CD4-positive, alpha-beta T cell treated with Interleukin-4 for 4 hours (primary cell): ENCODE results near the gene PLPP3.

Experiments used
- DNase-seq: peaks from one replicate; pipeline ENCODE4 v3.0.0-alpha.2; 2020

The PLPP3 gene

DNA sequence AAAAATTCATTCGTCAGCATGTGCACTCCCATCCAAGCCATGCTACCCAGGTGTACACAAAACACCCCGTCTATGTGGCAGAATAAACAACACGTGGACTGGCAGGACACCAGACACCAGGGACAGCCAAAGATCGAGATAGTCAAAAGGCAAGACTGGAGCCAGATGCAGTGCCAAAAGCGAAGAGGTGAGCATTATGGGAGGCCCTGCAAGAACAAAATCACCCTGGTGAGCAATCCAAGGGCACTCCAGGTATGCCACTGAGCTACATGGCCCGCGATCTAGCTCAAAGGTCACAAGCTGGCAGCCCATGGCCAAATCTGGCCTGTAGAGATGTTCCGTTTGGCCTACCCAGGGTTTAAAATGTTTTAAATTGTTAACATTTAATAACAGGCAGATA, 33.7 kb downstream of the PLPP3 start:
- no peak for DNase-seq

DNA sequence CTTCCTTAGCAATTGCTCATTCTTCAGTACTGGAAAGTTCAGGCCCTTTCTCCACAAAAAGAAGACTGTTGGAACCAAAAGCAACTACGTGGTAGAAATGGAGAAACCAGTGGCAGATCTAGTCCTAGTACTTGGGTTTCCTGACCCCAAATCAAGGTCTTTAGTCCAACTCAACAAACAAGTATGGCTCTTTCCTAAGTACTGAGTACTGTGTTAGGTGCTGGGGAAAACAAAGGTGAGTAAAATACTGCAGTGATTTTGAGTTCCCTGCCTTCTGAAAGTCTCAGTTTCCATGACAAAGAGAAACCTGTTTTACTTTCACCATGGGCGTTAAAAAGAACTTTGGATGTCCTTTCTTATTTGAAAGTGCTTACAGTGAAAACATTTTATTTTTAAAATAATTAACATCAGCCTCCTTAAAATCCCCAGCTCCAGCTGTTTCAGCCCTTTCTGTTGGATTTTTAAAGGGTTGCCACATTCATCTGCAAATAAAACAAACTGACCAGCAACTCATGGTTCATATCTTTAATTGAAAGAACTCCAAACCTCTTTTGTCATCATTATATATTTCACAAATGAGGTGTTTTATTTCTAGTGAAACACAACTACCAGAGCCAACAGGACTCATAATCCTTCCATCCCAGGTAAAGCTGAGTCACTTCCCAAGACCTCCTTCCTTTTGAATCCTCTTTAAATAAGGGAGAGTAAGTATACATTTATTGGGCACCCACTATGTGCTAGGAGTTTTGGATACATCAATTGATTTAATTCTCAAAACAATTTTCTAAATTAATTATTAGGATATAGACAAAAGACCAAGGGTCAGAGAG, 35.4 kb downstream of the PLPP3 start:
- DNase-seq: no peak

DNA sequence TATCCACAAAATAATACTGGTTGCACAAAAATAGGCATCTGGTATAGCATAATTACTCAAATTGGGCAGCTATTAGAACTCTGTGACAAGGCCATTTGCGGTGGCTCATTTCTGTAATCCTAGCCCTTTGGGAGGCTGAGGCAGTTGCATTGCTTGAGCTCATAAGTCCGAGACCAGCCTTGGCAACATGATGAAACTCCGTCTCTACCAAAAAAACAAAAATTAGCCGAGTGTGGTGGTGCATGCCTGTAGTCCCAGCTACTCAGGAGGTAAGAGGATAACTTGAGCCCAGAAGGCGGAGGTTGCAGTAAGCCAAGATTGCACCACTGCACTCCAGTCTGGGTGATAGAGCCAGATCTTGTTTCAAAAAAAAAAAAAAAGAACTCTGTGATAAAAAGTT, 36.7 kb downstream of the PLPP3 start:
- DNase-seq: no peak

DNA sequence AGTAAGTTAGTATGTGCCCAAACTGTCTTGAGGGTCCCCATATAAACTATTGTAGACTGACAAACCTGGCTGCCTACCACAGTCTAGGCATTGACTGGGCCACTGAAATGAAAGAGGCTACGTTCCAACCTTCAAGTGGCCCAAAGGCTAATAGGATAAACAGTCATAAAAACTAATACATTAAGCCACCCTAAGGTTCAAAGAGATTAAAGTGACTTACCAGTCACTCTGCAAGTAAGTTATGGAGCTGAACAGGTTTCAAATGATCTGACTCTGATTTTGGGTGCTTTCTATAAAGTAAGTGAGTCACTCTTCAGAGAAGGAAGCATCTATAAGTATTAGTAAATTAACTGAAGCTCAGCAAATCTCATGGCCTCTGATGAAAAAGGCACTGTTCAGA, 38.0 kb downstream of the PLPP3 start:
- DNase-seq: no peak

DNA sequence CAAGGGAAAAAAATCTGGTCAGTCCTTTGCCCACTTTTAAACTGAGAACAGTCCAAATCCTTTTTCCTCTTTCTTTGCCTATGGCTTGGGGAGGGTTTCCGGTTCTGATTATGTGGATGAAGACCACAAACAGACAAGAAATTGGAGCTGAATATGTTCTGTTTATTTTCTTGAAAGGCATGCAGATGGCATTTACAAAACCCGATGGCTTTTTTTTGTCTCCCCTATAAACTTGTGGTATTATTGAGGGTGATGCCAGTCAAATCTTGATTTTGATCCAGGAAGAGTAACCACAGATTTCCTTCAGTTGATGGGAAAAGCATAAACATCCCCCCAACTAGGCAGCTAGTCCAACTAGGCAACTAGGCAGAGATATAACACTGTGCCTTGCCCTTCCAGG, 38.9 kb downstream of the PLPP3 start:
- no peak for DNase-seq

DNA sequence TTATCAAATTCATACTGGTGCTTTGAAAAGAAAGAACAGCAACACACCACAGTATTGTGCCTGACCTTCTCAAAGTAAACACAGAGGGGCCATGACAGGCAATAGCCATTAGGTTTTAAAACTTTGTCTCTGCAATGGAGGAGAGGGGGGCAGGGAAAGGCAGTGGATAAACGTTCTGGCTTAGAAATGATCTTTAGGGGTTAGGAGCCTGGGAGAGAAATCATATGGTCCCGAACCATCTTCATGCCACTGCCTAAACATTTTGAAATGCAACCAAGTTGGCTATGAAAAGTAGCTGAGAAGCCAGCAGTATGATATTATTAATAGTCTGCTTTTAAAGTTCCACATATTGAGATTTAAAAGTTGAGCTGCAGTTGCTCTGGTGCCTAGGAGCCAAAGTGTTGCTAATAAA, 39.8 kb downstream of the PLPP3 start:
- no peak for DNase-seq

DNA sequence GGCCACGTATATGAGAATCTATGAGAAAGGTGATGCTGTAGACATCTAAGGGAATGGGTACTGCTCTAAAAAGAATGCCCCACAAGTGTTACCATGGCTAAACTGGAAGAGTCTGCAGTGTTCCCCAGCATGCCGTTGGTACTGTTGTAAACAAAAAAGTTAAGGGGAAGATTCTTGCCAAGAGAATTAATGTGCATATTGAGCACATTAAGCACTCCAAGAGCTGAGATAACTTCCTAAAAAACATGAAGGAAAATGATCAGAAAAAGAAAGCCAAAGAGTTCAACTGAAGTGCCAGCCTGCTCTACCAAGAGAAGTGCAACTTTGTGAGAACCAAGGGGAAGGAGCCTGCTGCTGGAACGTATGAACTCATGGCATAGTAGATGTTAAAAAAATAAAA, 40.8 kb downstream of the PLPP3 start:
- DNase-seq: no peak

DNA sequence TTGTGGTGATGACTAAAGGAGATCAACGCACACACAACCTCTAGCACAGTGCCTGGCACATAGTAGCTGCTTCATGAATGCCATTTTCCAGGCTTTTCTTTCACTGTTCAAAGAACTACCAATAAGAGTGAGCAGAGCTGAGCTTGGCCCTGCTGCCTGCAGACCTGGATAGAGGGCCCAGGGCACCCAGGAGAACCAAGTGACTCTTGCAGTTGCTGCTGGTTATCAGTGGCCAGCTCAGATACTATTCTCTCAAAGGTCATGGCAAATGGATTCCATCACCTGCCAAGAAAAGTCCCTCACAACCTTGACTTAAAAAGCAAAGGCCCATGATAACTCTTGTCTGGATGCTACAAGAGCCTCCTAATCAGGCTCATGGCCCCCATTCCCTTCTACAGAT, 41.7 kb downstream of the PLPP3 start:
- no peak for DNase-seq

DNA sequence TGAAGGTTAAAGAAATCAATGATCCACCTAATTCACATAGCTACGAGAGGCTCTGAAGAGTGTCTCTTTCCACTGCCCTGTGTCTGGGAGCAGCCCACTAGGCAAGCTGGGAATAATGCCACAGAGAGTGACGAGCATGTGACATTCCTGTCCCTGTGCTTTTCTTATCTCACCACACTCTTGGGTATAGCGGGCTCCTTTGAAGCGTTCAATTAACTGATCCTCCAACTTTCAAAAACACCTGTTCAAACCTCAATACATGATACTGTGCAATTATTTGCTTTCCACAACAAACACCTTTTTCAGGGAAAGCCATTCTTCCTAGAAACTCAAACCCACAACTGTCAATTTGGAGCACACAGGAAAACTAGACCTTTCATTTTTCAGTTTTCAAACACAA, 43.4 kb downstream of the PLPP3 start:
- DNase-seq: no peak

DNA sequence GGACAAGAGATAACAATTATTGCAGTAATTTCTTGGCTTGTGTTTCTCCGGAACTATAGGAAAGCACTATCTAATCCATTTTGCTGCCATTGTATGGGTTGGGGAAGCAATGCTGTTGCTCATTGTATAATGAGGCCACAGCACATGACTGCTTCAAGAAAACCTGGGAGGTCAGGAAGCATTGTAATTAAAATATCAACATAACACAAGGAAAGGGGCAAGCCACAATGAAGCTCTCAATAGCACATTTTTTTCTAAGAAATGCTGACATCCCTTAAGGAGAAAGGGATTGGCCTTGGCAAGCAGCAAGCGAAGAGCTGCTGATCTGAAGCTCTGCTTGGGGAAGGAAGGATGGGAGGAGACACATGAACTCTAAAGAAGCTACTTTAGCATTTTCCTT, 44.0 kb downstream of the PLPP3 start:
- no peak for DNase-seq

DNA sequence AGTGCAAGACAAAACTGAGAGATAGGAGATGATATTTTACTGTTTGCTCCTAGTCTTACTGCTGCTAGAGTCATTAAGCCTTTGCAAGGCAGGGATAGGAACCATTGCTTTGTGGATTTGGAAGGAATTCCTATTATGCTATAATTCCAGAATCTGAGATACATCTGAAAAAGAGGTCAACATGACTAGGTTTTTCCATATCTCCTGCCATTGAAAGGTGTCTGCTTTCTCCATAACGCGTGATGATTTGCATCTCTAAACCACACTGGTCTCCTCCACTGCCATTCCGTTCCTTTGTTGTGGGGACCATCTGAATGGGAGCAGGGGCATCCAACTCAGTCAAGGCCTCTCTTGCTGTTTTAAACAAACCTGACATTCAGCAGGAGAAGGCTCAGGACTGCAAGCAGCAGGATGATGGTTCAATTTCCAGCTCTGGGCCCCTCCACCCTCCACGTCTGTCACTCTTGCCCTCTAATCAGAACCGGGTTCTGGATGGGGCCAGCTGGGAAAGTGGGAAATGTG, 45.2 kb downstream of the PLPP3 start:
- DNase-seq: no peak

DNA sequence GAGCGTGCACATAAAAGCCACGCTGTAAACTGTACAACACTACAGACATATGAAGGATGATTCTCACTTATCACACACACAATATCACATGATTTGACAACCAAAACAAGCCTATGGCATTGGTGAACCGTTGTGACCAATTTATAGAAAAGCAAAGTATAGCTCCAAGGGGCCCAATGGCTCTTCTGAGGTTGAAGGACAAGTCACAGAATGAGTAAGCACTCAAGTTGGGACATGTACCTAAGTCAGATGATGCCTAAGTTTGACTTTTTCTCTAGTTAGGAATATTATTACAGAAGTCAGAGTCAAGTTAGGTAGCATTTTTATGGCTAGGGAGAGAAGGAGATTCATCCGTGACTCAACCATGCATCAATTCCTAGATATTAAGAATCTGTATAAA, 45.7 kb downstream of the PLPP3 start:
- DNase-seq: no peak

DNA sequence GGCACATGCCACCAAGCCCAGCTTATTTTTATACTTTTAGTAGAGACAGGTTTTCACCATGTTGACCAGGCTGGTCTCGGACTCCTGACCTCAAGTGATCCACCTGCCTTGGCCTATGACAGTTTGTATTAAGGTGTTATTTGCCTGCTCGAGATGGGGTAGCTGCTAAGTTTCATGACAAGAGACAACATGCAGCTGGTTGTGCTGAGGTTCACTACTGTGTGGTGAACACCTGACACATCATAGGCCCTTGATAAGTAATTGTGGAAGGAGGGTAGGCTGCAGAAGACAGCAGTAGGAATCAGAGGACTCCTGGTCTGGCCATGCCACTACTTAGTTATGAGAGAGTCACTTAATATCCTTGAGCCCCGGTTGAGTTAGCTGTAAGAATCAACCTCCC, 46.2 kb downstream of the PLPP3 start:
- no peak for DNase-seq

DNA sequence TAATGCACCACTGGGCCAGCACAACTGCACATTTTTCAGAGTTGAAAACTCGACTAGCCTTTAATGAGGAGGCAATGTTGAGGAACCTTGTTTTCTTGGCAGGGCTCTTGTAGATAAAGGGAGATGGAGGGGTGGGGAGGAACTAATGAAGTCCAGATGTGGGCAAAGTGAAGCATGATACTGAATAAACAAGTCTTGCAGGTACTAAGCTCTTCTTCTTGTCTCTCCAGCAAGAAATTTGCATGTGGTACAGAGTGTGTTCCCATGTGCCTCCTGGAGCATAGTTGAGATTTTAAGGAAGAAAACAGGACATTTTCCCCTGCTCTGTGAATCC, 47.0 kb downstream of the PLPP3 start:
- DNase-seq: no peak

DNA sequence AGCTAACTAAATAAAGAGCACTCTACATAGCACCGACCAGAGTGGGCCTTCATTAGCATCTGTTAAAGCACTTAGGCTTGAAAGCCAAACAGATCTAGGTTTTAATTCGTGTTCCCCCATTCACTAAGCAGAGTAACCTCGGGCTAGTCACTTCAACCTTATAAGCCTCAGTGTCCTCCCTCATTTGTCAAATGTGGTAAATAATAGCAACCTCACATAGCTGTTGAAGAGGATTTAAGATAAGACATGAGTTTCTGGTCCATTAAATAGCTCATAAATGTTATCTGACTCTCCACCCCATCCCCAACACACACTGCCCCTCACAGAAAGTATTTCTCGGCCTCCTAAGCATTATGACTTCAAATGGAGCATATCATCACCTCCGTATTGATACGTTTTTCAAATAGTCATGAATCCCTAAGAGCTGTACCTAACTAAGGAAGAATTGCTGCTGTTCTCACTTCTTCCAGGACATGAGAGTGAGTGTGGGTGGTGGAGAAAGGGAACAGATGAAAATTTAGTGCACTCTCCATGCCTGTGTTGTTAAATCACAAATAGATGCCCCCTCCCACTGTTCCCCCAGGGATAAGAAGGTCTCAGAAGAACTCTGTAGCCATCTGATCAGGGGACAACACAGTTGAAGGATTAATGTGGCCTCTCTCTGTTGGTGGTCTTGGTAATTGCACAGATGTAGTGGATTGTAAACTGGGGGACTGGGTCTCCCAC, 47.6 kb downstream of the PLPP3 start:
- no peak for DNase-seq

DNA sequence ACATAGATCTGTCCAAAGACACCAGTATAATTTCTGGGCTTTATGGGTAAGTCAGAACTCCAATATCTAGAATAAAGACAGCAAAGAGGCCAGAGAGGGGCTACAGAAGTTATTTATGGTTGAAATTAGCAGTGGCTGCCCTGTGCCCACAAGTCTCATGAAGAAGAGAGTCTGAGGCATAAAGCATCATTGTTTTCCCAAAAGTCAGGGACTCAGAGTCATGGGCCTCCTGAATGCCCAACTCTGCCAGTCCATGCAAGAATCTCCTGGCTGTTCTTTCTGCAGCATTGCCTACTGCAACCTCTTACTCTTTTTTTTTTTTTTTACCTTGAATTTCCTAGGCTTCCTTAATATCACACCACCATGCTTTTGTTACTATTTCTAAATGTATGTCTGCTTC, 49.6 kb downstream of the PLPP3 start:
- DNase-seq: no peak

DNA sequence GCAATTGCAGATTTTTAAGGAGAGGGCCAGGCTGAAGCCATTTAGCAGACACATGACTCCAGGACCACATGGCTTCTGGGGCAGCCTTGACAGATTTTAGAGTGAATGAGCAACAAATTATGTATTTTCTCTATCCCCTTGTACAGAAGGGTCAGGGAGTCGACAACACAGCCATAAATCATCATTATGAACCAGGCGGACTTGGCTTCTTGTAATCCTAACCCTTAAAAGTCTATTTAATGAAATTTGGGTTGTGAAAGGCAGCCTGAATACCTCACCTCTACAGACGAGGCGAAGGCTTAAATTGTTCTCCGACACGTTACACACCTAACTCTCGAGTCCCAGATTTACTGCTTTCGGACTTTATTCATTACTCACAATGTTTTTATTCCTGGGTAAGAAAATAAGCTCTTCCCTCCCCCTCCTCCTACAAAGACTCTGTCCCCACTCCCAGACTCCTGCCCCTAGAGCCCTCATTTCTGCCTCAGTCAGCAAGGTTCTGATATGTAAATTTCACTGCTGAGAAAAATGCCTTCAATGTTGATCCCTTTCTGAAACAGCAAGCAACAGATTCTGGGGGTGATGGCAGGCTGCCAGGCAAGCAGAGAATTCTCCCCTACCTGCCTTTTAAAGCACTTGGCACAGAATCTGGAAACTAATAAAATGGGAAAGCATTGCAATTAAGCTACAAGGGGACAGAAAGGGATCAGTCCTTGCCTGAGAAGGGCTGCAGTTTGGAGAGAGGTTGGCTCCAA, 51.6 kb downstream of the PLPP3 start:
- DNase-seq: no peak

DNA sequence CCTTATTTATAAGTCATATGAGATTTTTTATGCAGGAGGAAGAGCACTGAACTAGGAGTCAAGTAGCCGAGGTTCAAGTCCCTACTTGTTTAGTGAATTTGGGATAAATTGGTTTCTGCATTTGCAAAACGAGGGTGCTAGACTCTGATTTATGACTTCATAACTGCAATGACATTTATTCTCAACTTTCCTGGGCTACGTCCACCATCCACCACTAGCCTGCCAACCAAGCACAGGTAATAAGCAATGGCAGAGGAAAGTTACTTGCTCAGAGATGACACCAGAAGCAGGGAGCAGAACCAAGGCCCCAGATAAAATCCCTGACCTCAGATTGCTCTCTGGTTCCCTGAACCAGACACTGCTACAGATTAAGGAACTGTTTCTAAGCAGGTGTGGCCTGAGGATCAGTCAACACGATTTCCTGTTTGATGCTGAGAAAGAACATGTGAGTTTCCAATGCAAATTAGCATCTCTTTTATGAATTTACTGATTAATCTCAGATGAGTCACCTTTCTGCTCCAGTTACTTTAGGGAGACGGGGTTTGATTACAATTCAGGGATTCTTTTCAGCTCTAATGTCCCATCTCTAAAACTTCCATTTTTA, 52.7 kb downstream of the PLPP3 start:
- no peak for DNase-seq

DNA sequence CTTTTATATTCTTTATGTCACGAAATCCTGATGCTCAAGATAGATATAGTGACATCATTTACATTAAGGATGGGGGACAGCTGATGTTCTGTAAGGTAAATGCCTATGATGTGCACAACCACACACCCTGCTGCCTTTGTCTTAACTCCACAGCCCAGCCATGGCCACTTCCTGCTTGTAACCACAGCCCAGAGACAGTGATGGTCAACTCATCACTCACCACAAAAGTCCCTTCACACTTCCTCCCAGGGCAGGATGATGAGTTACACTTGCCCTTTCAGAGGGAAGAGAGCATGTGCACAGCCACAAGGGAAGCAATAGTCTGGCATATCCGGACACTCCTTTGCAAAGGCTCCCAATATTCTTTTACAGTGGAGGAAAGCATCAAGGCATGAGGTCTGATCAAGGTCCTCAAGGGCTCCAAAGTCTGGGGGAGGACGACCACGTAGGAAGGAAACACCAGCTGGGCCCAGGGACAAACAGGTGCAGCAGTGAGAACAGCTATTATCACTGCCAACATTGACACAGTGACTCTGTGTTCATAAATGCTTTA, 53.8 kb downstream of the PLPP3 start:
- no peak for DNase-seq

DNA sequence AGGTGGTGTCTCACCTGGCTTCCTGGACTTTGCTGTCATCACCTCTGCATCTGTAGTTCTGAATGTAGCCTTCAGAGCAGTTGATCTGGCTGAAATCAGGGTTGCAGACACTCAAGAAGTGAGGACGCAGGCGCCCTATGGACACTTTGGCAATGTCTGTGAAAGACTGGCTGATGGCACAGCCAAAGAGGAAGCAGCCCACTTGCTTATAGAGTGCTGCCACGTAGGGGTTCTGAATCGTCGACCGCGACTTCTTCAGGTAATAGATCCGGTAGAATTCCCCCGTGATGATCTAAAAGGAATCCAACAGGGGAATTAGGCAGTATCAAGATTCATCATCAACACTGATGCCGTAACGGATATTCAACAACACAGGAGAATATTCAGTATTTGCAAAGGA, 55.1 kb downstream of the PLPP3 start:
- DNase-seq: no peak

DNA sequence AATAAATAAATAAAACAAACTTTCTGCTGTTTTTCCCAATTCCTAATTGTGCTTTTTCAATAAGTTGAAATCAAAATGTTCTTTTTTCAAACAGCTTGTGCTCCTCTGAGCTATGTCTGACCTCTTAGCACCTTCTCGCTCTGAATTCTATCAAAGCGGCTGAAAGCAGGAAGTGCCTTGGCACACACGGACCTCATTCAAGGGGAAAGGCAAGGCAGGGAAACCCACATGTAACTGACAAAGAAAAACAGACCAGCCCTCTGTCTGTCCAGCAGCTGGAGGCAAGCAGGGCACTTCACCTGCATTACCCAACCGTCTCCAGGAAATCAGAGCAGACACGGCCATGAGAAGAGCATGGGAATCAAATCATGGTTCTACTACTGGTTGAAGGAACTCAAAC, 56.7 kb downstream of the PLPP3 start:
- no peak for DNase-seq

DNA sequence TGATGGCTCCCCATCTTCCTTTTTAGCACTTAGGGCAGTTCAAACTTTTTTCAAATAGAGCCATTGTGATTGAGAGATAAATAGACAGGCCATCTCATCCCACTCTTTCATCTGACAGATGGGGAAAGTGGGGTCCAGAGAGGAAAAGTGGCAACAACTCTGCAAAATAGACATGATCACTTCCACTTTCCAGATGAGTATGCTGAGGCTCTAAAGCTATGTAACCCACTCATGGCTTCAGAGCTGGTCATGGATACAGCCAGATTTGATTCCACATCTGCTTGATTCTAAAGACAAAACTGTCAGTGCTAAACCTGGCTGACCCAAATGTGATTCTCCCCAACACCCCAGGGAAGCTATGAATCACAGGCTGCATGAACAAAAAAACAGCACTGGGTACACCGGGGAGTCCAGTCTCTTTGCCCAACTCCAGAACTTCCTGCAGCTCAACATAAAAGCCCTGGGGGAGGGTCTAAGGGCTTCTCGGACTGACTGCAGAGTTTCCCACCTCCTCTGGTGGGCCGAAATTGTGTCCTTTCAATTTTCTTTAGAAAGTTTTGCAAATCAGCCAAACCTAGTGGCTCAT, 59.3 kb downstream of the PLPP3 start:
- no peak for DNase-seq
